Neutrophil (primary cell): ENCODE measurements around the gene SSNA1.

Experiments used
- H3K27ac ChIP-seq: fragments of 200-600 bp; sonication (generic); 2 replicates; pipeline ENCODE4 v1.5.1; 2016; ENCODE audit warnings: mild to moderate bottlenecking, moderate library complexity
- H3K27me3 ChIP-seq: fragments of 200-600 bp; sonication (generic); 2 replicates; pipeline ENCODE4 v1.6.0; 2016; ENCODE audit warnings: mild to moderate bottlenecking
- H3K36me3 ChIP-seq: fragments of 200-600 bp; sonication (generic); 2 replicates; pipeline ENCODE4 v1.5.1; 2017
- H3K4me1 ChIP-seq, 2 experiments: fragments of 200-600 bp in 1 of 2; sonication (generic) in 1 of 2; 1 replicate in 1 of 2; 2 replicates in 1 of 2; pipeline versions ENCODE4 v1.5.1 to v1.6.1; 2013 to 2016; ENCODE audit warnings: low read depth in 1 of 2, low read length in 1 of 2, mild to moderate bottlenecking in 1 of 2, moderate library complexity in 1 of 2; ENCODE audit not compliant: control insufficient read depth in 1 of 2, insufficient read depth in 1 of 2
- H3K4me3 ChIP-seq, 2 experiments: fragments of 200-600 bp in 1 of 2; sonication (generic) in 1 of 2; 1 replicate in 1 of 2; 2 replicates in 1 of 2; pipeline ENCODE4 v1.5.1; 2013 to 2016; ENCODE audit warnings: low read depth in 1 of 2, low read length in 1 of 2, mild to moderate bottlenecking in 1 of 2, moderate library complexity in 1 of 2
- H3K9me3 ChIP-seq: fragments of 200-600 bp; sonication (generic); 2 replicates; pipeline ENCODE4 v1.5.1; 2016
- TF ChIP-seq, protein P1 (sequence below): fragments of 200-600 bp; sonication (generic); IDR thresholded peaks from 2 replicates; pipeline ENCODE4 v1.5.1; 2016; ENCODE audit warnings: antibody characterized with exemption

The SSNA1 gene

DNA sequence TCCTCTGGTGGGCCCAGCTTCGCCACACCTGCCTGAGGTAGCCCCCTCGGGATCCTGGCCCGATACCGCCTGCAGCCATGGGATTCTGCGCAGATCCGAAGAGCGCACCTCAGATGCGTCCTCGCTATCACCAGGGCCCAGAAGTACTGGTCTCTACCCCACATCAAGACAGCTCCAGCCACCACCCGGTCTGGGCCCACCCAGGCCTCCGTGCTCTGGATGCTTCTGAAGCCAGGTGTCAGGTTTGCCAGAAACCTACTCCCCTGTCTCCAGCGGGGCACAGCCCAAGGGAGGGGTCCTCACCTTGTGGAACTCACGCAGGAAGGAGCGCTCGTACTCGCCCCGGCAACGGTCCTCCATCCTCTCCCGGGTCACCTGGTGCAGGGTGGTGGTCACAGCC, 2.6 kb upstream of the SSNA1 start:
- no peaks in the 10 kb centered on the region for H3K9me3 ChIP-seq
- peaks cover 34% of the 10 kb centered on the region in 2 experiments for H3K4me1 ChIP-seq
- H3K4me3 ChIP-seq, result no peak overlapping the region
- H3K27me3 ChIP-seq, result no peaks in the 10 kb centered on the region
- TF ChIP-seq, protein P1, sequence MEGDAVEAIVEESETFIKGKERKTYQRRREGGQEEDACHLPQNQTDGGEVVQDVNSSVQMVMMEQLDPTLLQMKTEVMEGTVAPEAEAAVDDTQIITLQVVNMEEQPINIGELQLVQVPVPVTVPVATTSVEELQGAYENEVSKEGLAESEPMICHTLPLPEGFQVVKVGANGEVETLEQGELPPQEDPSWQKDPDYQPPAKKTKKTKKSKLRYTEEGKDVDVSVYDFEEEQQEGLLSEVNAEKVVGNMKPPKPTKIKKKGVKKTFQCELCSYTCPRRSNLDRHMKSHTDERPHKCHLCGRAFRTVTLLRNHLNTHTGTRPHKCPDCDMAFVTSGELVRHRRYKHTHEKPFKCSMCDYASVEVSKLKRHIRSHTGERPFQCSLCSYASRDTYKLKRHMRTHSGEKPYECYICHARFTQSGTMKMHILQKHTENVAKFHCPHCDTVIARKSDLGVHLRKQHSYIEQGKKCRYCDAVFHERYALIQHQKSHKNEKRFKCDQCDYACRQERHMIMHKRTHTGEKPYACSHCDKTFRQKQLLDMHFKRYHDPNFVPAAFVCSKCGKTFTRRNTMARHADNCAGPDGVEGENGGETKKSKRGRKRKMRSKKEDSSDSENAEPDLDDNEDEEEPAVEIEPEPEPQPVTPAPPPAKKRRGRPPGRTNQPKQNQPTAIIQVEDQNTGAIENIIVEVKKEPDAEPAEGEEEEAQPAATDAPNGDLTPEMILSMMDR, result no peak
- peaks cover 77% of the 10 kb centered on the region for H3K36me3 ChIP-seq
- no peak overlapping the region for H3K27ac ChIP-seq

DNA sequence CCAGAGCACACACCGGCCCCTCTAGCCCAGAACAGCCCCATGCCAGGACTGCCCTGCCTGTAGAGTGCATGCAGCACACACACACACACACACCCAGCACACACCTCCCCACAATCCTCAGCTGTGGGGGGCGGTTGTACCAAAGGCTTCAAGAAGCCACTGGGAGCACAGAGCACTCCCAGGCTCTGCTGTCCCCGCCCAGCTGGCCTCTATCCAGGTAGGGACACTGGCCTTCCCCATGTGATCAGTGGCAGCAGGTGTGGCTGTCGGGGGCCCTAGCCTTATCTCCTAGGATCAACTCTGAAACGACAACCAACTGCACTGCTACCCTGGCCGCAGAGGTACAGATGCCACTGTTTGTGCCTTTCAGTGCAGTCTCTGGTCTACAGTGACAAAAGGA, 2.1 kb upstream of the SSNA1 start:
- Histone ChIP-seq H3K36me3 (peaks cover 77% of the 10 kb centered on the region), H3K27ac (no peak overlapping the region), H3K9me3 (no peaks in the 10 kb centered on the region), H3K4me3 (no peak overlapping the region), H3K27me3 (no peaks in the 10 kb centered on the region), H3K4me1 (peaks cover 34% of the 10 kb centered on the region in 2 experiments)
- TF ChIP-seq, protein P1, result no peak

DNA sequence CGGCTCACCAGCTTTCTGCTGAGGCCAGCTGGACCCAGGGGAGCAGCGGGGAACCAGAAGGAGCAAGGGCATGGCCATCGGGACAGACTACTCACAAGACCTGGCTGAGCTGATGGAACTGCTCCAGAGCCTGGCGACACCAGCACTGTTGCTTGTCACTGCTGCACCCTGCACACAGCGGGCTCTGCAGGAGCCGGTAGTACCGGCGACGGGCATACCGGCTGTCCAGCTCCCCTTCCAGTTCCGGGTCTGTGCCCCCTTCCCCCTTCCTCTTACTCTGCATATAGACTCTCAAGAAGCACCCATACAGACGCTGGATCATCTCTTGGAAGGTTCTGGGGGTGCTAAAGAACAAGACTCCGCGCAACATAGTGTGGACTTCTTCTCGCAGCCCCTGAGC, 1.1 kb upstream of the SSNA1 start:
- H3K27me3 ChIP-seq, result no peaks in the 10 kb centered on the region
- peak overlapping the region; percentile 81 to 97 for H3K4me3 ChIP-seq
- H3K4me1 ChIP-seq, result peaks cover 34% of the 10 kb centered on the region in 2 experiments
- H3K27ac ChIP-seq, result peak overlapping the region; percentile 98
- H3K9me3 ChIP-seq, result no peaks in the 10 kb centered on the region
- H3K36me3 ChIP-seq, result peaks cover 67% of the 10 kb centered on the region
- TF ChIP-seq, protein P1, result no peak

DNA sequence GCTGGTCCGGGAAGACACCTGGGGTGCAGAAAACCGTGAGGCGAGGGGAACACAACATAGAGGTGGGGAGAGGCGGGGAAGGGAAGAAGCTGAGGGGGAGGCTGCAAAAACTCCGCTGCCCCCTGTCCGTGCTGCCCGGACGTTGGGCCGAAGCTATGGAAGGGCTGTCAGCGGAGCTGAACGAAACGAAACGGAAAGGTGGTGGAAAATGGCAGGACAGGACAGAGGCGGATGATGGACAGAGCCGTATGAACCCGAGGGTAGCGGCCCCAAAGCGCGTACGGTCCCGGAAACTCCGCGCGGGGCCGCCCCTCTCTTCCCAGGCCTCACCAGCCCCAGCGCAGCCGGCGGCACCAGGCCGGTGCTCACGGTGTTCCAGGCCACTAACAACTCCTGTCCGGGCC, 388 bp upstream of the SSNA1 start:
- Histone ChIP-seq H3K27ac (peak overlapping the region; percentile 98), H3K4me1 (peaks cover 34% of the 10 kb centered on the region in 2 experiments), H3K9me3 (no peaks in the 10 kb centered on the region), H3K36me3 (peaks cover 60% of the 10 kb centered on the region), H3K27me3 (no peaks in the 10 kb centered on the region), H3K4me3 (peak overlapping the region; percentile 81 to 97)
- TF ChIP-seq, protein P1, result no peak

DNA sequence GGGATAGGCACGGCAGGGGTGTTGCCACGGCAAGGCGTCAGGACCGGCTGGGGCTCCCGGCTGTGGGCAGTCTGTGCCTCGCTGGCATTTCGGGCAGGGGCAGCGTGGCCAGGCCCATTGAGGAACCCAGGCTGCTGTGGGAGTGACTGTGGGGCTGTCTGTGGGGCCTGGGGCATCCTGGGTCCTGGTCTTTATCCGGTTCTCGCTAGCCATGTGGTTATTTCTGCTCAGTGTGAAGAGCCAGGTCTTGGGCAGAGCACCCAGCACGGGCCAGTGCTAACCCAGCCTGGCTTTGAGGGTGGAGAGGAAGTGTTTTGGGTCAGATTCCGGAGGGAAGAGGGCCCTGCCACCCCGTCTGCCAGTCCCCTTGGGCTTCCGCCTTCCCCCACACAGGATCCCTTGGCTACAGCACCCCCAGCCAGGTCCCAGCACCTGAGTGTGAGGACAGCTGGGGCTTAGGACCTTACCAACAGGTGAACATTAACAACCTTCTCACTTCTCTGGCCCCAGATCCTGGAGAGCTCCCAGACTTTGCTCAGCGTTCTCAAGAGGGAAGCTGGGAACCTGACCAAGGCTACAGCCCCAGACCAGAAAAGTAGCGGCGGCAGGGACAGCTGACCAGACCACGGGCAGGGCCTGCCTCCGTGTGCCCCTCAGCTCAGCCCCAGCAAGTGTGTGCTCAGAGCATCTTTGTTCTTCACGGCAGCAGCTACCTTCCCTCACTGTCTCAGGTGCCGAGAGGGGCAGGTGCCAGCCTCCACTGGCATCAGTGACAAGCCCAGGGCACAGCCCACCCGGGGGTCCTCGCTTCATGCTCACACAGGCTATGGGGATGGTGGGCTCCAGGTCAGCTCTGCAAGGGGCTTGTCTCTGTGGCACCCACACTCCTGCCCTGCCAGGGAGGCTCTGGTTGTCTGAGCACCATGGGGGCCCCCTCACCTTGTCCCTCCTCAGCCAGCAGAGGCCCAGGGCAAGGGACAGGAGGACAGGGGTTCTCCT, 1.1 kb downstream of the SSNA1 start:
- Histone ChIP-seq H3K36me3 (peaks cover 45% of the 10 kb centered on the region), H3K4me3 (peak overlapping the region; percentile 81 to 97)

More for the DNA sequence above, 1.1 kb downstream of the SSNA1 start:
- H3K27ac ChIP-seq, result peak overlapping the region; percentile 98
- no peaks in the 10 kb centered on the region for H3K9me3 ChIP-seq
- TF ChIP-seq, protein P1, result no peak
- H3K27me3 ChIP-seq, result no peaks in the 10 kb centered on the region
- peaks cover 34% of the 10 kb centered on the region in 2 experiments for H3K4me1 ChIP-seq
